MV-4-11 (cell line): ENCODE measurements around the gene UBE2D2.
"Not testable (repeated sequence)": the region's sequence is repeated elsewhere in the genome, so short reads cannot be mapped to it uniquely, and the experiment has no call there.

Source experiments
- DNase-seq: peaks from one replicate; lab custom pipeline; 2025; lab: John Stamatoyannopoulos, UW

The UBE2D2 gene

DNA sequence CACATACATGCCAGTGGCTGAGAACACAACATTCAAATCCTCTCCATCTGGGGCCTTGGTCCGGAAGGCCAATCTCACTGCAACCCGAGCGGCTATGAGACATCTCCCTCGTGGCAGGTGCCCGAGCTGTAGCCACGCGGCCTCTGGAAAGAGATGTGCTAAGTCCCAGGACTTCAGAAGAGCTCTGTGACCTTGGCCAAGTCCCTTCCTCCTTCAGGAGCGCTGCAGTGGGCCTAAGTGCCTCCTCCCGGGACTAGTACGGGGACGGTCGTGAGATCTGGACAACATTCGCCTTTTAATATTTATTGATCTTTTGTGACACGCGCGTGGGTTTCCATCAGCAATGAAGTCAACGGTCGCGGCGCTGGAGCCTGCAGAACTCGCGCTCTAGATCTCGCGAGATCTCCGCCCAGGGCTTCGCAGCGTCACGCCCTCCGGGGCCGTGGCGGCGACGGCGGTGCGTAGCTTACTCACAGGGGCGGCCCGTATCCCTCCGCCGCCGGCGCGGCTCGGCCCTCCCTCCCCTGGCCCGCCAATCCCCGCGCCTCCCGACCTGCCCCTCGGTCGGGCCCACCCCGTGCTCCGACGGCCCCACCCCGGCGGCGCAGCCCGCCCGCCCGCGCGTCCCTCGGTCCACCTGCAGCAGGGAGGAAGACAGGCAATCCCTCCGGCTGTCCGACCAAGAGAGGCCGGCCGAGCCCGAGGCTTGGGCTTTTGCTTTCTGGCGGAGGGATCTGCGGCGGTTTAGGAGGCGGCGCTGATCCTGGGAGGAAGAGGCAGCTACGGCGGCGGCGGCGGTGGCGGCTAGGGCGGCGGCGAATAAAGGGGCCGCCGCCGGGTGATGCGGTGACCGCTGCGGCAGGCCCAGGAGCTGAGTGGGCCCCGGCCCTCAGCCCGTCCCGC is at the start of gene UBE2D2:
TSS of gene UBE2D2 (plus strand) at position 588 of the 903 bp plus-strand sequence. CDS start 453 bp downstream, outside the sequence.
- peak; percentile 95 for DNase-seq

DNA sequence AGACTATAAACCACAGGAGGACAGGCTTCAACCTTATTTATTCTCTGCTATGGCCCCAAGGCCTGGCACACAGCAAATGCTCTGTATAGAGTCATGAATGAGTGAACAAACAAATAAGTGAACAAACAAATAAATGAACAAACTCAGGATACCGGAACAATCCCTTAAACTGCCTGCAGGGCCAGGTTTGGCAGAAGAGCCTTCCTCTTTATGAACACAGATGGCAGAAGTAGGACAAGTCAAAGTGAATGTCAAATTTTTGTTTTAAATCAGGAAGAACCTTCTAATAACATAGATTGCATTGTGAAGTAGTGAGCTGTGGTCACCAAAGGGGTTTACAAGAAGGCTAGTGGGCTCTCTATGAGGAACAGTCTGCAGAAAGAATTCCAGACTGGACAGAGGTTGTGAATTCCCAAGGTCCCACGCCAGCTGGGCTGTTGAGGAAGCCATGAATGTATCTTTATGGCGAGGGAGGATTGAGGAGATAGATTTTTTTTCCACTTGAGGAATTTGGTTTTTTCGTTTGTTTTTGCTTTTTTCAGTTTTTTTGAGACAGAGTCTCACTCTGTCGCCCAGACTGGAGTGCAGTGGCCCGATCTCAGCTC is 48.3 kb upstream of the UBE2D2 start:
- peak; percentile 39 for DNase-seq

DNA sequence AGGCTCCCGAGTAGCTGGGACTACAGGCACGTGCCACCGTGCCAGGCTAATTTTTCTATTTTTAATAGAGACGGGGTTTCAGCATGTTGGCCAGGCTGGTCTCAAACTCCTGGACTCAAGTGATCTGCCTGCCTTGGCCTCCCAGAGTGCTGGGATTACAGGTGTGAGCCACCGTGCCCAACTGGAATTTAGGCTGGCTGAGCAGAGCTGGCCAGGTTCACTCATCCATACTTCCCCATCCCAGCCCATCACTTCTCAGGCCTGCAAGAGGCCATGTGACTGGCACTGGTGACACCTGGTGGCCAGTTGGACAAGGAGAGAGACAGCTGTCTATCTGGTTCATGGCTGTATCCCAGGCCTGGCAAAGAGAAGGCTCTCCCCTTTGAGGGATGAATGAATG is 47.7 kb upstream of the UBE2D2 start:
- peak; percentile 78 for DNase-seq

DNA sequence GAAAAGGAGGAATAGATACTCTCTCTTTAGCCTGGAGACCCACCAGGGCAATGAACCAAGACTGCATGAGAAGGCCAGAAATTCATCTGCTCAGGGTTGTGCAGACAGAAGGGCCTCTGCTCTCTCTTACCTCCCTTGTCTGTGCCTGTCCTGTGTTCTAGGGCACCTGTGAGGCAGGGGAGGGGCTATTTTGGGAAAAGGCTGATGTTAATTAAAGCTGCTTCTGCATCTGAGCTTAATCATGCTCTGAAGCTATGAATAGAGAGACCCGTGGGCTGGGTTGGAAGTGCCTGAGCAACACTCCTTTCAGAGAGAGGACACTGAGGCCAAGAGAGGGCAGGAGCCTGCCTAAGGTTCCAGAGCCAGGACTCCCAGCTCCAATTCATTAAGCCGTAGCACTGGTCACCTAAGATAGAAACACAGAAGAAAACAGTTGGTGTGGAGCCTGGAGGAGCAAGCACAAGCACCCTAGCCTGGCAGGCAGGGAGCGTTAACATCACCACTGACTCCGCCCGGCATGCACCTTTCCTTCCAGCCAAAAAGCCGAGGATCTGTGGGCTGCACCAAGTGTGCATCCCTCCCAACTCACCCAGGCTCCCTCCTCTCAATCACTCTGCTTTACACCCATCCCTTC is 47.2 kb upstream of the UBE2D2 start:
- DNase-seq = no peak

DNA sequence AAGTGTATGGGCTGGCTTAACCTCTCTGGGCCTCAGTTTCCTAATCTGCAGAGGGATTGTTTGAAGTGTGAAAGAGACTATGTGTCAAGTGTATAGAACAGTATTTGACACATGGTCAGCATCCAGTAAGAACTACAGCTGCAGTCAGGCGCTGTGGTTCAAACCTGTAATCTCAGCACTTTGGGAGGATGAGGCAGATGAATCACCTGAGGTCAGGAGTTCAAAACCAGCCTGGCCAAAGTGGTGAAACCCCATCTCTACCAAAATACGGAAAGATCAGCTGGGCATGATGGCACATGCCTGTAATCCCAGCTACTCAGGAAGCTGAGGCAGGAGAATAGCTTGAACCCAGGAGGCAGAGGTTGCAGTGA is 46.7 kb upstream of the UBE2D2 start:
- DNase-seq = no peak

DNA sequence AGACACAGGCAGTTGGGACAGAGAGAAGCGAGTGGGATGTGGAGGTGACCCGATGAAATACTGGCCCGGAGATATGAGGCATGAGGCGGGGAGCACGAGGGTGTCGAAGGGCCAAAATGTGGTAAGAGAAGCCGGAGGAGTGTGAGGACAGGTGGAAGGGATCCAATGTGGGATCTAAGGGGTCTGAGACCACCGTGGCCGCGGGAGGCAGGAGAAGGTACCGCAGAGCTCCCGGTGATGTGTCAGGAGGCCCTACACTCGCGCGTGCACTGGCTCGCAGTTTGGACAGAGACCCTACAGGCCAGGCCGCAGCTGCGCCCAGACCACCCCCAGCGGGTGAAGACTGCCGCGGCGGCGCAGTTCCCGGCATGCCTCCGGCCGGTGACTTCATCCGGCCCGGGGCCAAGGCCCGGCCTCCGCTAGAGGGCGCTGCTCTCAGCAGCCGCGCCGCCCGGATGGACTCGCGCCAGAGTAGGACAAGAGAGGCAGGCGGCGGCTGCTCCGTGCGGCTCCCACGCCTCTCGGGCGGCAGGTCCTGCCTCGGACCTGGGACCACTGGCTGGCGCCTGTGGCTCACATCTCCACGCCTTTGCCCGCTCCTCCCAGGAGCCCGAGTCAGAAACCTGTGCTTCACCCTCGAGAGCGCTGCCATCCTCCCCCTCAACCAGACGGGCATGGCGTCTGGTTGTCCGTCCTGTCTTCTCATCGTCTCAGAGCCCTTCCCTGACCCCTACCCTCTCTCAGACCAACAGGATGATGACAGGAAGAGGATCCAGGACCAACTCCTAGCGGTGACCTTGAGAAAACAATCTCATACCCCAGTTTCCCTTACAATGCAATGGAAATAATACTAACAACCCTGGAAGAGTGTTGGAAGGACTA is 43.2 kb upstream of the UBE2D2 start:
- DNase-seq = peak; percentile 70

DNA sequence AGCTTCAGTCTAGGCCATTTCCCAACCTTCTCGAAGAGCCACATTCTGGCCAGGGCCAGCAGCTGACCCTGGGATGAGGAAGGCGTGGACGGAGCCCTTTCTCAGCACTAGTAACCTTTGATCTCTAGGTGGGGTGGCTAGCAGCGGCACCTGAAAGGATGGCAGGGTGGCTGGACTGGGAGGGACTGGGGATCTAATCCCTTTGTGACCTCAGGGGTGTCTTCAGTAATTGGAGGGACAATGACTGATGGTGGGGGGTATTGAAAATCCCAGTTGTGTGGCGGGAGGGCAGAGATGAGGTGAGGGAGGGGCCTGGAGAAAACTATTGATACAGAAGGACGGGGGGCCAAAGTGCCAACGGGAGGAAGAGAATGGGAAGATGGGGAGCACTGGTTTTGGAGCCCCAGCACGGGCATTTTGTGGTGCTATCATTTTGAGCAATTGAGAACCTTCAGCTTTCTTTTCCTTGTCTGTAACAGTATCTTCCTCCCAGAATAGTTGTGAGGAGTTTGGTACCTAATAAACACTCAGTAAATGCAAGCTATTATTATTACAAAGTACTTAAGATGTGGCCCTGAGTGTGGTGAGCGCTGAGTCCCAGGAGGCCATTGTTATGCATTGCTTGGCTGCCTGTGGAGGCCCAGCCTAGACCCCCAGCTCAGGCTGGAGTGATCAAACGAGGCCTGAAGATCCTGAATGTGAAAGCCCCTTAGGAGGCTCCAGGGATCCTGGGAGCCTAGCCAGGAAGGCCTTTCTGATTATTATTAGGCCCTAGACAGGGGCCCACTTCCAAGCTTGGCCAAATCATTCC is 37.3 kb upstream of the UBE2D2 start:
- no peak for DNase-seq

DNA sequence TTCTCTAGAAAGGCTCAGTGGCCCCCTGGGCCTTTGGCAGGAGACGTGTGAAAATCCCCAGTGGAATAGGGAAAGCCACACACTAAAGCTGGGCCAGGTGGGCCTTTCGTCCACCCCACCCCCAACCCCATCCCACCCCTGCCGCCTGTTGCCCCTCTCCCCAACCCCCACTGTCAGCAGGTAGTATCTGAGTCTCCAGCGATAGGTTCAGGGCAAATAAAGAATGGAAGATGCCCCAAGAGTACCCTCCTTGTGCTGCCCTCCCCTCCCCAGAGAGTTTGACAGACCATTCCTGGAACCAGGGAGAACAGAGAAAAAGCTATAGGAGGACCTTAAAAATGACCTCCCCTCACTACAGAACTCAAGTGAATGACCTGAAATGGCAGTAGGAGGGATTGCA is 36.7 kb upstream of the UBE2D2 start:
- no peak for DNase-seq

DNA sequence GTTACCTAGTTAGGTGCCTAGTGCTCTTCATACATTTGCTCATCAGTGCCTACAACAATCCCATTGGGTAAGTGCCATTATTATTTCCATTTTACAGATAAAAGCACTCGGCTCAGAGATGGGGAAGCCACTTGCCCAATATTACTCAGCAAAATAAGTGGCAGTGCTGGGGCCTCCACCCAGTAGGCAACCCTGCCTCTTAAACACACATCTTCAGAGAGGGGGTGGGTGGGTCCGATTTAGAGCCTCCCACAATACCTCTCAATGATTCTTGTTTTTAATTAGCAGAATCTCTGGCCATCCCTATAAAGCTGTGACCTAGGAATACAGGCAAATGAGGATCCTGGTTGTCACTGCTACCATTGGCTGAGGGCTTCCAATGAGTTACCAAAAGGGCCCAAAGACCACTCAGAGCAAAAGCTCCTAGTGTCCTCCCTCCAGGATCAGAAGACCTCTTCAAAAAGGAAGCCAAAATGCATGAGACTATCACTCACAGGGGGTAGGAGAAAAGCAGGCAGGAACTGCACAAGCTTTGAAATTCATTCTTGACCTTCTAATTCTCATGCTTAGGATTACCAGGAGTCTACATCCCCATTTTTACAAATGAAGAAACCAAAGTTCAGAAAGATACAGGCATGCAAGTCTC is 36.1 kb upstream of the UBE2D2 start:
- no peak for DNase-seq

DNA sequence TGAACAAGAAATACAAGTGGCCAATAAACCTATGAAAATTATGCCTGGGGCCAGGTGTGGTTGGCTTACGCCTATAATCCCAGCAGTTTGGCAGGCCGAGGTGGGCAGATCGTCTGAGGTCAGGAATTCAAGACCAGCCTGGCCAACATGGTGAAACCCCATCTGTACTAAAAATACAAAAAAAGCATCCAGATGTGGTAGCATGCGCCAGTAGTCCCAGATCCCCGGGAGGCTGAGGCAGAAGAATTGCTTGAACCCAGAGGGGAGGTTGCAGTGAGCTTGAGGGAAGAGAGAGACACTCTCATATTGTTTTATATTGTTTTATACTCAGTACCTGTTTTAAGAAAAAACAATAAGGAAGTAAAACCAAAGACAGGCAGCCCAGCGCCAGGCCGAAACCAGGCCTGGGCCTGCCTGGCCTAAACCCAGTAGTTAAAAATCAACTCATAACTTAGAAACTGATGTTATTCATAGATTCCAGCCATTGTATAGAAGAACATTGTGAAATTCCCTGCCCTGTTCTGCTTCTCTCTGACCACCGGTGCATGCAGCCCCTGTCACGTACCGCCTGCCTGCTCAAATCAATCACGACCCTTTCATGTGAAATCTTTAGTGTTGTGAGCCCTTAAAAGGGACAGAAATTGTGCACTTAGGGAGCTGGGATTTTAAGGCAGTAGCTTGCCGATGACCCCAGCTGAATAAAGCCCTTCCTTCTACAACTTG is 35.4 kb upstream of the UBE2D2 start:
- DNase-seq = not testable (repeated sequence)

DNA sequence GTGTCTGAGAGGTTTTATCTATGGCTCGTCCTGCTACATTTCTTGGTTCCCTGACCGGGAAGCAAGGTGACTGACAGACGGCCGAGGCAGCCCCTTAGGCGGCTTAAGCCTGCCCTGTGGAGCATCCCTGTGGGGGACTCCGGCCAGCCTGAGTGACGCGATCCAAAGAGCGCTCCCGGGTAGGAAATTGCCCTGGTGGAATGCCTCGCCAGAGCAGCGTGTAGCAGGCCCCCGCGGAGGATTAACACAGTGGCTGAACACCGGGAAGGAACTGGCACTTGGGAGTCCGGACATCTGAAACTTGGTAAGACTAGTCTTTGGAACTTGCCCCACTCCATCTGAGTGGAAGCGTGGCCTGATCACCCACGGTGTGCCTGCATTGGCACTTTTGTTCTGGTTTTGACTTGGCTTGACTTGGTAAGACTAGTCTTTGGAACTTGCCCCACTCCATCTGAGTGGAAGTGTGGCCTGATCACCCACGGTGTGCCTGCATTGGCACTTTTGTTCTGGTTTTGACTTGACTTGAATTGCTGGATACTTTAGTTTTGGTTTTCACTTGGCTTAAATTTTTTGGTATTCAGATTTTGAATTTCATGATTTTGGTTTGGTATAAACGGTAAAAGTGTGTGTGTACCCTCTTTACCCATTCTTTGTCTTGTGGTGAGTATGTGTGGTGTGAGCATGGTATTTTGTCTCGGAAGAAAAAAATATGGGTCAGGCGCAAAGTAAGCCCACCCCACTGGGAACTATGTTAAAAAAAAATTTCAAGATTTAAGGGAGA is 34.6 kb upstream of the UBE2D2 start:
- not testable (repeated sequence) for DNase-seq

DNA sequence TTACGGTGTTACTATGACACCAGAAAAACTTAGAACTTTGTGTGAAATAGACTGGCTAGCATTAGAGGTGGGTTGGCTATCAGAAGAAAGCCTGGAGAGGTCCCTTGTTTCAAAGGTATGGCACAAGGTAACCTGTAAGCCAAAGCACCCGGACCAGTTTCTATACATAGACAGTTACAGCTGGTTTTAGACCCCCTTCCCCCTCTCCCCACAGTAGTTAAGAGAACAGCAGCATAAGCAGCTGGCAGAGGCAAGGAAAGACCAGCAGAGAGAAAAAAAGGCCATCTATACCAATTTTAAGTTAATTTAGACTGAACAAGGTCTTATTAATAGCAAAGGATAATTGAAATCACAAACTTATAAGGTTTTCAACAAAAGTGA is 34.1 kb upstream of the UBE2D2 start:
- DNase-seq = not testable (repeated sequence)

DNA sequence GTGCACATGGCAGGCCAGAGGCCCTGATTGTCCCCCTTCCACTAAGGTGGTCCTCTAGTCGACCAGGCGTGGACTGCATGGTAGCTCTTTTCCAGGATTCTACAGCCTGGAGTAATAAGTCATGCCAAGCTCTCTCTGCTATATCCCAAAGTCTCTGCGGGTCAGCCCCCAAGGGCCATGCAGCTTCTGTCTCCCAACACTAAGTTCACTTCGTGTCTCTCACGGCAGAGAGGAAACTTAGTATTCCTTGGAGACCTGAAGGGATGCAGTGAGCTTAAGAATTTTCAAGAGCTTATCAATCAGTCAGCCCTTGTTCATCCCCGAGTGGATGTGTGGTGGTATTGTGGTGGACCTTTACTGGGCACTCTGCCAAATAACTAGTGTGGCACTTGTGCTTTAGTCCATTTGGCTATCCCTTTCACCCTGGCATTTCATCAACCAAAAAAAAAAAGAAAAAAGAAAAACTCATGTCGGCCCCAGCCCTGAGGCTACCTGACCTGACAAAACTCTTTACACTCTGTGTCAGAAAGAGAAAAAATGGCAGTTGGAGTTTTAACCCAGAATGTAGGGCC is 33.2 kb upstream of the UBE2D2 start:
- DNase-seq = not testable (repeated sequence)

DNA sequence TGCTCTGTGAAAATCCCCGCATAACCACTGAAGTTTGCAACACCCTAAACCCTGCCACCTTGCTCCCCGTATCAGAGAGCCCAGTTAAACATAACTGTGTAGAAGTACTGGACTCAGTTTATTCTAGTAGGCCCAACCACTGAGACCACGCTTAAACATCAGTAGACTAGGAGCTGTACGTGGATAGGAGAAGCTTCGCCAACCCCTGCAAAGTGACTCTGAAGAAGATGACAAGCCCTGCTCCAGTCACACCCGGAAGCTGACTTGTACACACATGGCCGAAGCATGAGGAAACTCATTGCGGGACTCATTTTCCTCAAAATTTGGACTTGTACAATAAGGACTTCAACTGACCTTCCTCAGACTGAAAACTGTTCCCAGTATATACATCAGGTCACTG is 32.4 kb upstream of the UBE2D2 start:
- DNase-seq = not testable (repeated sequence)

DNA sequence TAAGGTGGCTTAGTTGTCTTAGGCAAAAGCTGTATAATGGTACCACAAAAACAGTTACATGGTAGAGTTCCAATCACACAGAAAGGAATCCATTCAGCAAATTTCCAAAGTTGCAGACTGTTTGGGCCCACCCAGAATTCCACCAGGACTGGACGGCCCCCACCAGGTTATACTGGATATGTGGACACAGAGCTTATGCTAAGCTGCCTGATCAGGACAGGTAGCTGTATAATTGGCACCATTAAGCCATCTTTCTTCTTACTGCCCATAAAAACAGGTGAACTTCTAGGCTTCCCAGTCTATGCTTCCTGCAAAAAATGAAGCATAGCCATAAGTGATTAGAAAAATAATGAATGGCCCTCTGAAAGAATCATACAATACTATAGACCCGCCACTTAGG is 31.1 kb upstream of the UBE2D2 start:
- not testable (repeated sequence) for DNase-seq

DNA sequence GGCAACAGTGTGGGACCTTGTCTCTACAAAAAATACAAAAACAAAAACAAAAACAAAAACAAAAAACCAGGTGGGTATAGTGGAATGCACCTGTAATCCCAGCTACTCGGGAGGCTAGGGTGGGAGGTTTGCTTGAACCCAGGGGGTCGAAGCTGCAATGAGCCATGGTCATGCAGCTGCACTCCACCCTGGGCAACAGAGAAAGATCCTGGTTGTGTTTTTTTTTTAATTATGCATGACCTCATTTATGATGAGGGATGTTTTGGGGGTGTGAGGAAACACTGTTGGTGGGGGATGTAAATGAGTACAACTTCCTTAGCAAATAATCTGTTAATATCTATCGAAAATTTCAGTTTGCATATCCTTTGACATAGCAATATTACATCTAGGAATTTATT is 29.4 kb upstream of the UBE2D2 start:
- no peak for DNase-seq

DNA sequence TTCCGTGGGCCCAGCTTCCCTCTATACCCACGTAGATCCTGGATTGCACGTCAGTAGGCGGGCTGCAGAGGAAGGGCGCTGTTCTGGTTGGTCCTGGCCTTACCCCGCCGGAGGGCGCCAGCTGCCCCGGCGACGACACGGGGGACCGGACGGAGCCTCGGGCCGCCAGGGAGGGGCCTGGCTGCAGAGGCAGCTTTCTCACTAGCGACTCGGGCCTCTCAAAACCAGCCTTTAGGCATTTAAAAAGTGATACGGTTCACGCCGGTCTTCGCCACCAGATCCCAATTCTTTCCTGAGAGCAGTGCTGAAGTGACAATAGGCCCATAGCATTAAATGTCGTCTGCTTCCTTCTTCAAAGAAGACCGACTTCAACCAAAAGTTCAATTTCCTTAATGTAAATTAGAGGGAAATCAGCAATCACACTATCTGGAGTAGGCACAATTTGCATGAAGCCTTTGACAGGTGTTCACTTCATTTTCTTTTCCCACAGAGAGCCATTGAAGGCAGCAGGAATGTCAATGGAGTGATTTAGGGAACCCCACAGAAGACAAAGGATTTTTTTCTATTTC is 17.6 kb upstream of the UBE2D2 start:
- peak; percentile 47 for DNase-seq

DNA sequence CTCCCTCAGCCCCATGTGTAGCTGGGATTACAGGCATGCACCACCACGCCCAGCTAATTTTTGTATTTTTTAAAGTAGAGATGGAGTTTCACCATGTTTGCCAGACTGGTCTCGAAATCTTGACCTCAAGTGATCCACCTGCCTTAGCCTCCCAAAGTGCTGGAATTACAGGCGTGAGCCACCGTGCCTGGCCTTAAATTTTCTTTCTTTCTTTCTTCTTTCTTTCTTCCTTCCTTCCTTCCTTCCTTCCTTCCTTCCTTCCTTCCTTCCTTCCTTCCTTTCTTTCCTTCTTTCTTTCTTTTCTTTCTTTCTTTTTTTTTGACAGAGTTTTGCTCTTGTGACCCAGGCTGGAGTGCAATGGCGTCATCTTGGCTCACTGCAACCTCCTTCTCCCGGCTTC is 14.5 kb upstream of the UBE2D2 start:
- DNase-seq = not testable (repeated sequence)
